Measurements from ENCODE around the gene BRAF. TPM values are rescaled to one million over a fixed set of nuclear protein-coding genes. Genes with fewer than 3 reads are reported as not detected.

Gene BRAF
- total RNA-seq, 1 donor from 2014 or later: 11.3 TPM

DNA sequence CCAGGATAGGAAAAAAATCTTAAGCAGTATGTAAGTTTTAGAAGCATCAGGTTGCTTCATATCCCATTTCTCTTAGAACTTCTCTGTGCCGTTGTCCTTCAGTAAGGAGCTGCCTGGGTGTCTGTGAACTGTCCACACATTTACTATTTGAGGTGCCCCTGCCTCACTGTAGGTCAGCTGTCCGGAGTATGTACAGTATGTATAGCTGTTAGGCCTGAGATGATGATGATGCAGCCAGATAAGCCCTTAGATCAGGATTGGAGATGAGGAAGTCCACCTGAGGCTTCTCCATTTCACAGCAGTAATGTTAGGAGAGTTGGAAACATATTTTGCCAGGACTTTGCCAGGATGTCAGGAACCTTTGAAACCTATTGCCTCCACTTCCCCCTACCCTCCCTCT is 220.5 kb downstream of the BRAF start:
- H3K4me3 ChIP-seq (ENCODE audit: low read depth, low read length): no peak overlapping the region
- FAIRE-seq (no peak), DNase-seq (ENCODE audit: low read depth) (no peak)
- H3K36me3 ChIP-seq (ENCODE audit: control insufficient read depth, insufficient read depth, low read length): peaks cover 6% of the 10 kb centered on the region
- TF ChIP-seq, protein P1, sequence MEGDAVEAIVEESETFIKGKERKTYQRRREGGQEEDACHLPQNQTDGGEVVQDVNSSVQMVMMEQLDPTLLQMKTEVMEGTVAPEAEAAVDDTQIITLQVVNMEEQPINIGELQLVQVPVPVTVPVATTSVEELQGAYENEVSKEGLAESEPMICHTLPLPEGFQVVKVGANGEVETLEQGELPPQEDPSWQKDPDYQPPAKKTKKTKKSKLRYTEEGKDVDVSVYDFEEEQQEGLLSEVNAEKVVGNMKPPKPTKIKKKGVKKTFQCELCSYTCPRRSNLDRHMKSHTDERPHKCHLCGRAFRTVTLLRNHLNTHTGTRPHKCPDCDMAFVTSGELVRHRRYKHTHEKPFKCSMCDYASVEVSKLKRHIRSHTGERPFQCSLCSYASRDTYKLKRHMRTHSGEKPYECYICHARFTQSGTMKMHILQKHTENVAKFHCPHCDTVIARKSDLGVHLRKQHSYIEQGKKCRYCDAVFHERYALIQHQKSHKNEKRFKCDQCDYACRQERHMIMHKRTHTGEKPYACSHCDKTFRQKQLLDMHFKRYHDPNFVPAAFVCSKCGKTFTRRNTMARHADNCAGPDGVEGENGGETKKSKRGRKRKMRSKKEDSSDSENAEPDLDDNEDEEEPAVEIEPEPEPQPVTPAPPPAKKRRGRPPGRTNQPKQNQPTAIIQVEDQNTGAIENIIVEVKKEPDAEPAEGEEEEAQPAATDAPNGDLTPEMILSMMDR (IDR thresholded peaks at IDR 0.05; ENCODE audit: insufficient read depth, low read length, severe bottlenecking): no peak
- H3K27me3 ChIP-seq (ENCODE audit: control insufficient read depth, insufficient read depth, low read length): no peaks in the 10 kb centered on the region

DNA sequence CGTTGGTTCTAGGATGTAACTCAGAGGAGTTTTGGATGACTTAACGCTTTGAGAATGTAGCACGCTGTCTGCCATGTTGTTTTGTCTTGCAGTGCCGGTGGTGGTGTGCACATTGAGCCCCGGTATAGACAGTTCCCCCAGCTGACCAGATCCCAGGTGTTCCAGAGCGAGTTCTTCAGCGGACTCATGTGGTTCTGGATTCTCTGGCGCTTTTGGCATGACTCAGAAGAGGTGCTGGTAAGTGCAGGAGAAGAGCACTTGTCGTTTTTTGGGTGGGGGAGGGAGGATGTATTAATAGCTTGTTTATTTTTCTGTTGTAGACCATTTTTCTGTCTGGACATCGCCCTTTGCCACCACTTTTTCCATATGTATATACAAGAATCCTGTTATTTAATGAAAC is 222.0 kb downstream of the BRAF start:
- TF ChIP-seq, protein P1 (IDR thresholded peaks at IDR 0.05; ENCODE audit: insufficient read depth, low read length, severe bottlenecking): no peak
- Histone ChIP-seq H3K4me3 (ENCODE audit: low read depth, low read length) (no peak overlapping the region), H3K27me3 (ENCODE audit: control insufficient read depth, insufficient read depth, low read length) (no peaks in the 10 kb centered on the region), H3K36me3 (ENCODE audit: control insufficient read depth, insufficient read depth, low read length) (peaks cover 6% of the 10 kb centered on the region)
- no peak for DNase-seq (ENCODE audit: low read depth)
- FAIRE-seq: no peak

DNA sequence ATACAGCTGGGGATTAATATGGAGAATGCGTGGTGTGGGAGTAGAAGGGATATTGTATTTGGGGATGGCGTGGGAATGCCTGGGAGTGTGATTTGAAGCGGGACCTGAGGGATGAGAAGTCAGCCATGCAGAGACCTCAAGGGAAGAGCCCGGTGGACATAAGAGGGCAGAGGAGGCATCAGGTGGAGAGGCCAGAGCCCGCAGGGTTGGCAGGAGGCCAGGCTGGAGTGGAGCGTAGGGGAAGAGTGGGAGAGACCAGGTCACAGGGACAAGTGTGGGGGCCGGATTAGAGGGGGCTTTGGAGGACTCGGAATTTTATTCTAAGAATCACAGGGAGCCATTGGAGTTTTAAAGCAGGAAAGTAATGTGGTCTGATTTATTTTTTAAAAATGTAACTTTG is 226.3 kb downstream of the BRAF start:
- DNase-seq (ENCODE audit: low read depth): no peak
- Histone ChIP-seq H3K4me3 (ENCODE audit: low read depth, low read length) (no peak overlapping the region), H3K36me3 (ENCODE audit: control insufficient read depth, insufficient read depth, low read length) (peaks cover 3% of the 10 kb centered on the region), H3K27me3 (ENCODE audit: control insufficient read depth, insufficient read depth, low read length) (no peaks in the 10 kb centered on the region)
- TF ChIP-seq, protein P1 (IDR thresholded peaks at IDR 0.05; ENCODE audit: insufficient read depth, low read length, severe bottlenecking): no peak
- FAIRE-seq: no peak

DNA sequence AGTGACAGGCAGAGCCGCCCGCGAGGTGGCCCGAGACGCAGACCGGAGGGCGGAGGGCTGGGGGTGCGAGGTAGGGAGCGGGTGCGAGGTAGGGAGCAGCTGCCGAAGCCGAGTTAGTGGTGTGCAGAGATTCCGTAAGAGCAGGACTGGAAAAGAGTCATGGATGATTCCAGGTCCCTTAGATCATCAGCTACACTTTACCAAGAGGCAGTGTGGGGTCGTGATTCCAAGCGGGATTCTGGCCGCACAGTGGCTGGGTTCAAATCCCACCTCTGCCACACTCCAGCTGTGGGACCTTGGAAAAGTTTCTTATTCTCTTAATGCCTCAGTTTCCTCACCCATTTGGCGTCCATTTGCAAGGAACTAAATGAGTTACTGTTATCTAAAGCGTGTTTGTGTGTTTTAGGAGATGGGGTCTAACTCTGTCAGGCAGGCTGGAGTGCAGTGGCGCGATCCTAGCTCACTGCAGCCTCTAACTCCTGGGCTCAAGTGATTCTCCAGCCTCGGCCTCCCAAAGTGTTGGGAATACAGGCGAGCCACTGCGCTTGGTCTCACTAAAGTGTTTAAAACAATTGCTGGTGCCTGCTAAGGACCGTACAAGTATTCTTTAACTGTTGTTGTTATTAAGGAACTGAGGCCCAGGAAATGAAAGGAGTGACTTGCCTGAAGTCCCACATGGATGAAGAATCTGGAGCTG is 227.1 kb downstream of the BRAF start:
- DNase-seq (ENCODE audit: low read depth): peak; percentile 28
- TF ChIP-seq, protein P1 (IDR thresholded peaks at IDR 0.05; ENCODE audit: insufficient read depth, low read length, severe bottlenecking): no peak
- no peak for FAIRE-seq
- H3K4me3 ChIP-seq (ENCODE audit: low read depth, low read length): peak overlapping the region; percentile 97
- no peaks in the 10 kb centered on the region for H3K27me3 ChIP-seq (ENCODE audit: control insufficient read depth, insufficient read depth, low read length)
- H3K36me3 ChIP-seq (ENCODE audit: control insufficient read depth, insufficient read depth, low read length): peaks cover under 1% of the 10 kb centered on the region

DNA sequence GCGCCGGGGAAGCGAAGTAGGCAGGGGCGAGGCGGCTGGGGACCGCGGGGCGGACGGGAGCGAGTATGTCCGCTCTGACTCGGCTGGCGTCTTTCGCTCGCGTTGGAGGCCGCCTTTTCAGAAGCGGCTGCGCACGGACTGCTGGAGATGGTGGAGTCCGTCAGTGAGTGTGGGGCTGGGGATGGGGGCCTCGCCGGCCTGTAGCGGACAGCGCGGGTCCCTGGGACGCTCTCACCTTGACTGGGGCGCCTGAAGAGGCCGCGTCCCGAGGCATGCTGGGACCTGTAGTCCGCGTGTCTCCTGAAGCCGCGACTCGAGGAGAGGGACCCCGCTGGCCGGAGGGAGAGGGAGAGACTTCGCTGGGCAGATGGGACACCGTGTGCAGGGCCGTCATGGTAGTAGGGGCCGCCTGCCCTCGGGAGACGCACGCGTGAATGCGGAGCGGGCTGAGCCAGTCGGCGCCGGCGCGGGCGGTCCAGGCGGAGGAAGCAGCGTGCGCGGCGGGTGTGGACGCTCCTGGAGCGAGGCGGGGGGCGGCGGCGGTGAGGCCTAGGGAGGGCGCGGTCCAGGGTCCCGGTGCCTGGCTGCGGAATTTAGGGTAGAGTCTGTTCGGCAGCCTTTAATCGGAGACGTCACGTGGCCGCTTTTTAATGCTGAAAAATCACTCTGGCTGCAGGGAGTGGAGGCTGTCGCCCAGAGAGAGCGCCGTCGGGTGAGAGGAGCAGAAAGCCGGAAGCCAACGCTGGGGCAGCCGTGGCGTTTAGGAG is 227.9 kb downstream of the BRAF start, which contains the start of gene NDUFB2:
Gene NDUFB2, plus strand, starts transcription at position 29 of the 767 bp plus-strand sequence. Its CDS starts 37 bp downstream, at position 66.
- DNase-seq (ENCODE audit: low read depth) (peak; percentile 64), FAIRE-seq (no peak)
- TF ChIP-seq, protein P1 (IDR thresholded peaks at IDR 0.05; ENCODE audit: insufficient read depth, low read length, severe bottlenecking): no peak
- Histone ChIP-seq H3K4me3 (ENCODE audit: low read depth, low read length) (peak within 1 kb of the TSS; percentile 97), H3K36me3 (ENCODE audit: control insufficient read depth, insufficient read depth, low read length) (no peaks in the 10 kb centered on the region), H3K27me3 (ENCODE audit: control insufficient read depth, insufficient read depth, low read length) (no peaks in the 10 kb centered on the region)
